Panc1 (cell line): ENCODE data around the gene ECHS1. TPM values are rescaled to one million over a fixed set of nuclear protein-coding genes. Genes with fewer than 3 reads are reported as not detected.

Experiments
- ATAC-seq: fragments of 200-7000 bp; cut with Tn5 transposase; 2 replicates; pipeline ENCODE4 v1.9.1; 2020; ENCODE audit warnings: mild to moderate bottlenecking, moderate library complexity
- BruUV-seq: library from RNA; stranded (reverse); fragments of 400-500 nt; replicated peaks from 2 replicates; lab custom pipeline; 2021; lab: Mats Ljungman, UMichigan
- CTCF ChIA-PET: fragments of 300-600 bp; sonication (Branson Sonifier 250); formaldehyde crosslinking; loops from one replicate; lab custom pipeline; 2022; ENCODE audit warnings: antibody characterized with exemption; lab: Charles Lee
- POLR2A ChIA-PET: fragments of 300-600 bp; sonication (Branson Sonifier 250); formaldehyde crosslinking; loops from one replicate; lab custom pipeline; 2022; ENCODE audit warnings: antibody characterized with exemption; lab: Charles Lee
- DNase-seq: peaks from one replicate; pipeline ENCODE4 v3.0.0-alpha.2; 2010; ENCODE audit warnings: low read depth, low spot score
- H3K27ac ChIP-seq: 2 replicates; pipeline ENCODE4 v1.5.1; 2011; ENCODE audit warnings: mild to moderate bottlenecking, low read length, inconsistent platforms
- H3K27me3 ChIP-seq: fragments of 200-500 bp; sonication (Bioruptor generic); 2 replicates; pipeline ENCODE4 v1.6.0; 2014; ENCODE audit warnings: low read length, inconsistent platforms; ENCODE audit not compliant: control insufficient read depth, insufficient read depth
- H3K36me3 ChIP-seq: fragments of 200-500 bp; sonication (Bioruptor generic); 2 replicates; pipeline ENCODE4 v1.5.1; 2014; ENCODE audit warnings: inconsistent platforms, mild to moderate bottlenecking, low read length, moderate library complexity; ENCODE audit not compliant: control insufficient read depth, insufficient read depth
- H3K4me1 ChIP-seq: 2 replicates; pipeline ENCODE4 v1.5.1; 2011; ENCODE audit warnings: inconsistent platforms, mild to moderate bottlenecking, low read length, moderate library complexity; ENCODE audit not compliant: control insufficient read depth, insufficient read depth
- H3K4me3 ChIP-seq, 2 experiments: 2 replicates each; pipeline ENCODE4 v1.5.1; 2011 to 2012; ENCODE audit warnings: low read depth in 2 of 2, low read length in 2 of 2, mild to moderate bottlenecking in 2 of 2, inconsistent platforms in 1 of 2, moderate library complexity in 1 of 2
- H3K9me3 ChIP-seq: fragments of 200-500 bp; sonication (Bioruptor generic); 2 replicates; pipeline ENCODE4 v1.5.1; 2014; ENCODE audit warnings: low read depth, mild to moderate bottlenecking, inconsistent platforms, low read length, moderate library complexity; ENCODE audit not compliant: control insufficient read depth, insufficient read depth
- CTCF ChIP-seq: fragments of 450-650 bp; IDR thresholded peaks from 2 replicates; pipeline ENCODE4 v1.5.1; 2017; ENCODE audit warnings: mild to moderate bottlenecking
- POLR2AphosphoS5 ChIP-seq: IDR thresholded peaks from 2 replicates; pipeline ENCODE4 v1.6.1; 2012; ENCODE audit warnings: mild to moderate bottlenecking, low read depth, low read length, moderate library complexity
- SIN3A ChIP-seq: IDR thresholded peaks from 2 replicates; pipeline ENCODE4 v1.6.1; 2012; ENCODE audit warnings: low read depth, mild to moderate bottlenecking, low read length, moderate library complexity, borderline replicate concordance; ENCODE audit not compliant: insufficient read depth
- TCF7L2 ChIP-seq: IDR thresholded peaks from 2 replicates; pipeline ENCODE4 v1.6.1; 2011; ENCODE audit warnings: mild to moderate bottlenecking, low read depth, low read length, inconsistent platforms
- in situ Hi-C: cut with HindIII; loops from 2 replicates; pipeline ENCODE4 v1.10.0; 2016; ENCODE audit warnings: low sequenced_read_pairs, low pct_unique_long_range_greater_than_20kb
- intact Hi-C: fragments of 100-400 bp; cut with micrococcal nuclease; formaldehyde crosslinking; loops from one replicate; pipeline ENCODE4 v1.10.0; 2022; ENCODE audit not compliant: unreplicated experiment
- total RNA-seq: library from RNA; stranded (reverse); gene quantifications from one replicate; pipeline ENCODE4 v1.2.1, GENCODE V29; 2021; ENCODE audit not compliant: unreplicated experiment
- TF ChIP-seq, protein P1 (sequence below), 2 experiments: IDR thresholded peaks; 2 replicates each; pipeline ENCODE4 v1.6.1; 2011 to 2012; ENCODE audit warnings: low read depth in 2 of 2, control low read depth in 1 of 2, low read length in 1 of 2, mild to moderate bottlenecking in 1 of 2, moderate library complexity in 1 of 2; ENCODE audit not compliant: insufficient read depth in 1 of 2

Gene ECHS1
- total RNA-seq, 1 experiment from 2014 or later, result 165 TPM

- Histone ChIP-seq H3K4me3 (no peak overlapping the region), H3K27me3 (no peaks in the 10 kb centered on the region), H3K4me1 (peaks cover 11% of the 10 kb centered on the region; the same call in 1 of the 2 replicates), H3K9me3 (no peaks in the 10 kb centered on the region), H3K27ac (no peak overlapping the region), H3K36me3 (no peaks in the 10 kb centered on the region)
- ChIA-PET CTCF (no interaction called here), POLR2A (no interaction called here)
- intact Hi-C loops, result no loop called here
- in situ Hi-C loops, result no loop called here
- DNase-seq, result no peak
- BruUV-seq, result no TSS peak
- TF ChIP-seq SIN3A (no peak), TCF7L2 (no peak), CTCF (no peak), POLR2AphosphoS5 (no peak)
- TF ChIP-seq, protein P1, sequence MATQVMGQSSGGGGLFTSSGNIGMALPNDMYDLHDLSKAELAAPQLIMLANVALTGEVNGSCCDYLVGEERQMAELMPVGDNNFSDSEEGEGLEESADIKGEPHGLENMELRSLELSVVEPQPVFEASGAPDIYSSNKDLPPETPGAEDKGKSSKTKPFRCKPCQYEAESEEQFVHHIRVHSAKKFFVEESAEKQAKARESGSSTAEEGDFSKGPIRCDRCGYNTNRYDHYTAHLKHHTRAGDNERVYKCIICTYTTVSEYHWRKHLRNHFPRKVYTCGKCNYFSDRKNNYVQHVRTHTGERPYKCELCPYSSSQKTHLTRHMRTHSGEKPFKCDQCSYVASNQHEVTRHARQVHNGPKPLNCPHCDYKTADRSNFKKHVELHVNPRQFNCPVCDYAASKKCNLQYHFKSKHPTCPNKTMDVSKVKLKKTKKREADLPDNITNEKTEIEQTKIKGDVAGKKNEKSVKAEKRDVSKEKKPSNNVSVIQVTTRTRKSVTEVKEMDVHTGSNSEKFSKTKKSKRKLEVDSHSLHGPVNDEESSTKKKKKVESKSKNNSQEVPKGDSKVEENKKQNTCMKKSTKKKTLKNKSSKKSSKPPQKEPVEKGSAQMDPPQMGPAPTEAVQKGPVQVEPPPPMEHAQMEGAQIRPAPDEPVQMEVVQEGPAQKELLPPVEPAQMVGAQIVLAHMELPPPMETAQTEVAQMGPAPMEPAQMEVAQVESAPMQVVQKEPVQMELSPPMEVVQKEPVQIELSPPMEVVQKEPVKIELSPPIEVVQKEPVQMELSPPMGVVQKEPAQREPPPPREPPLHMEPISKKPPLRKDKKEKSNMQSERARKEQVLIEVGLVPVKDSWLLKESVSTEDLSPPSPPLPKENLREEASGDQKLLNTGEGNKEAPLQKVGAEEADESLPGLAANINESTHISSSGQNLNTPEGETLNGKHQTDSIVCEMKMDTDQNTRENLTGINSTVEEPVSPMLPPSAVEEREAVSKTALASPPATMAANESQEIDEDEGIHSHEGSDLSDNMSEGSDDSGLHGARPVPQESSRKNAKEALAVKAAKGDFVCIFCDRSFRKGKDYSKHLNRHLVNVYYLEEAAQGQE (IDR thresholded peaks at IDR 0.05; ENCODE audit: insufficient read depth in 1 of 2, low read depth in 2 of 2, low read length in 1 of 2), result no peak
- no peak for ATAC-seq
These were observed 23.6 kb downstream of the ECHS1 start for GRCh38 chr10:133349577-133350011.

DNA sequence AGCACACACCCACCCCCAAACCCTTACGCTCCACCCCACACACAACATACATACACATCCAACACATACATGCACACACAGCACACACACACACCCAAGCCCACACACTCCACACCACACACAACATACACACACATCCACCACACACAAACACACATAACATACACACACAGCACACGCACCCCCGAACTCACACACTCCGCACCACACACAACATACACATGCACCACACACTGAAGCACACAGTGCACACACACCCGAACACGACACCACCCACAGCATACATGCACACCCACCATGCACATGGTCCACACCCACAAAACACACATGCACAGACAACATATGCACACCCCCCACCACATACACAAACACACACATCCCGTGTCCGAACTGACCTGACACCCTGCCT lies 24.0 kb downstream of the ECHS1 start:
- intact Hi-C loops (no loop called here), in situ Hi-C loops (no loop called here)
- no peaks in the 10 kb centered on the region for H3K27me3 ChIP-seq
- POLR2A ChIA-PET, result no interaction called here
- H3K4me3 ChIP-seq, result no peak overlapping the region
- ATAC-seq, result no peak
- CTCF ChIA-PET, result no interaction called here
- H3K36me3 ChIP-seq, result no peaks in the 10 kb centered on the region
- TF ChIP-seq POLR2AphosphoS5 (no peak), TCF7L2 (no peak)
- H3K9me3 ChIP-seq, result no peaks in the 10 kb centered on the region
- no peak for DNase-seq
- H3K4me1 ChIP-seq, result peaks cover 11% of the 10 kb centered on the region; the same call in 1 of the 2 replicates
- H3K27ac ChIP-seq, result no peak overlapping the region
- no TSS peak for BruUV-seq

GRCh38 chr10:133347710-133348517 lies 25.2 kb downstream of the ECHS1 start:
- Histone ChIP-seq H3K27me3 (no peaks in the 10 kb centered on the region), H3K36me3 (no peaks in the 10 kb centered on the region), H3K27ac (no peak overlapping the region), H3K4me3 (no peak overlapping the region), H3K4me1 (peaks cover 11% of the 10 kb centered on the region; the same call in 1 of the 2 replicates), H3K9me3 (no peaks in the 10 kb centered on the region)
- no TSS peak for BruUV-seq
- ATAC-seq (no peak), DNase-seq (no peak)
- TF ChIP-seq, protein P1 (IDR thresholded peaks at IDR 0.05; ENCODE audit: insufficient read depth in 1 of 2, low read depth in 2 of 2, low read length in 1 of 2), result no peak
- TF ChIP-seq POLR2AphosphoS5, result no peak
- no peak for TF ChIP-seq CTCF
- TF ChIP-seq TCF7L2, result no peak
- no peak for TF ChIP-seq SIN3A
- intact Hi-C loops, result no loop called here
- POLR2A ChIA-PET, result interaction anchor here (0.6 kb wide), 1 partner anchor 11 kb away, joined by 4 read pairs; no protein-coding TSS in a partner anchor
- CTCF ChIA-PET, result no interaction called here
- in situ Hi-C loops, result no loop called here
